NCI-H524 (cell line): ENCODE measurements around the gene YY2.
"Not testable (repeated sequence)": the region's sequence is repeated elsewhere in the genome, so short reads cannot be mapped to it uniquely, and the experiment has no call there.

Source experiments
- DNase-seq, 2 experiments: peaks; one replicate each; lab custom pipeline; 2025; lab: John Stamatoyannopoulos, UW

Gene YY2

GRCh38 chrX:21874182-21874581, 18.4 kb downstream of the YY2 start:
- DNase-seq, result not testable (repeated sequence)

GRCh38 chrX:21875013-21875412, 19.2 kb downstream of the YY2 start:
- no peak for DNase-seq

- no peak for DNase-seq
These were observed 26.2 kb downstream of the YY2 start for GRCh38 chrX:21881881-21882574.

GRCh38 chrX:21883258-21883657, 27.5 kb downstream of the YY2 start:
- DNase-seq, result no peak

GRCh38 chrX:21885568-21885967, 29.8 kb downstream of the YY2 start:
- no peak for DNase-seq

- DNase-seq, result no peak
These were observed 49.5 kb downstream of the YY2 start for GRCh38 chrX:21905313-21905712.

GRCh38 chrX:21905953-21906352, 50.2 kb downstream of the YY2 start:
- no peak for DNase-seq

- no peak for DNase-seq
These were observed 51.5 kb downstream of the YY2 start for GRCh38 chrX:21907260-21907659.
